GM19467 (cell line): ENCODE measurements around the gene TRUB2.
"Not testable (repeated sequence)": the region's sequence is repeated elsewhere in the genome, so short reads cannot be mapped to it uniquely, and the experiment has no call there.

Source experiments
- ATAC-seq: cut with Tn5 transposase; IDR thresholded peaks from one replicate; pipeline ENCODE4 v1.9.1; 2021; ENCODE audit warnings: mild to moderate bottlenecking, moderate library complexity; ENCODE audit not compliant: unreplicated experiment

Gene TRUB2

GRCh38 chr9:128298535-128299482, 23.4 kb downstream of the TRUB2 start:
- ATAC-seq, result no peak

GRCh38 chr9:128297221-128297773, 24.9 kb downstream of the TRUB2 start:
- ATAC-seq, result no peak

- no peak for ATAC-seq
Observed at GRCh38 chr9:128296340-128297220, 25.7 kb downstream of the TRUB2 start.

DNA sequence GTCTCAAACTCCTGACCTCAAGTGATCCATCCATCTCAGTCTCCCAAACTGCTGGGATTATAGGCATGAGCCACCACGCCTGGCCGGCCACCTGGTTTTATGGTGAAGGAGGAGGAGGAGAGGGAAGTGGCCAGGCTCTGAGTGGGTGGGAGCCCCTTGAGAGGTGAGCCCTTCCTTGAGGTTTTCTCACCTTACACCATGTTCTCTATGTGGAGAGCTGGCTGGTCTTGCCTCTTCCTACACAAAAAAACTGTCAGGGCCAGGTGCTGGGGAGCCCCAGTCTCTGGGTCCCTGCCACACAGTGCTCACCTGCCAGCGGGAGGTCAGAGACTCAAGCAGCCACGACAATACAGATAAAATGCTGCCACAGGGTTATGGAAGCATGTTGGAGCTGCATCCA, 28.1 kb downstream of the TRUB2 start:
- ATAC-seq, result no peak

DNA sequence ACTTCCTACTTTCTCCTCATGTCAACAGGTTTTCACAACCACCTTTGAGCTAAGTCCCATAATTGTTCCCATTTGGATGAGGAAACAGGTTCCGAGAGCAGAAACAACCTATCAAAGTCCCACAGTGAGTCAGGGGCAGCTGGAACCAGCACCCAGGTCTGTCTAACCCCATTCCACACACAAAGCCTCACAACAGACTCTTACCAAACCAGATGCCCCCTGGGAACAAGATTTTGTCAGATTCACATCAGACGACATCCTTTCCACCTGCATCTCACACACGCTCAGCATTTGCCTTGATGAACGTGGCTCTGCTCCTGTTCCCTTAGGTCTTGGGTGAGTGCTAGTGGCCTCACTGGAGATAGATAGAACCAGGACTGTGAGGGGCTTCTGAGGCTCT, 29.2 kb downstream of the TRUB2 start:
- no peak for ATAC-seq

DNA sequence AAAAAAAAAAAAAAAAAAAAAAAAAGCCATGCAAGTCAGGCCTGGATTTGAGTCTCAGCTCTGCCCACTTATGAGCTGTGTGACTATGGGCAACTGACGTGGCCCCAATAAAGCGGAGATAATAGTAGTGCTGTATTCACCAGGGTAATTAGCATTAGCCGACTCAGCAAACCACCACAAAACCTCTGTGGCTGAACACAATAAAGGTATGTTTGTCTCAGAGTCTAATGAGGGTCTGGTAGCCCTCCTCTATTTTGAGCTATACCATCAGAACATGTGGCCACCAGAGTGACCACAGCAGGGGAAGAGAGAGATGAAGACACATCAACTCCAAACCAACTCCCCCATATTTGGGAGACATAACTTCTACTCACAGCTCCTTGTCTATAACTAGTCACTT, 30.2 kb downstream of the TRUB2 start:
- no peak for ATAC-seq

DNA sequence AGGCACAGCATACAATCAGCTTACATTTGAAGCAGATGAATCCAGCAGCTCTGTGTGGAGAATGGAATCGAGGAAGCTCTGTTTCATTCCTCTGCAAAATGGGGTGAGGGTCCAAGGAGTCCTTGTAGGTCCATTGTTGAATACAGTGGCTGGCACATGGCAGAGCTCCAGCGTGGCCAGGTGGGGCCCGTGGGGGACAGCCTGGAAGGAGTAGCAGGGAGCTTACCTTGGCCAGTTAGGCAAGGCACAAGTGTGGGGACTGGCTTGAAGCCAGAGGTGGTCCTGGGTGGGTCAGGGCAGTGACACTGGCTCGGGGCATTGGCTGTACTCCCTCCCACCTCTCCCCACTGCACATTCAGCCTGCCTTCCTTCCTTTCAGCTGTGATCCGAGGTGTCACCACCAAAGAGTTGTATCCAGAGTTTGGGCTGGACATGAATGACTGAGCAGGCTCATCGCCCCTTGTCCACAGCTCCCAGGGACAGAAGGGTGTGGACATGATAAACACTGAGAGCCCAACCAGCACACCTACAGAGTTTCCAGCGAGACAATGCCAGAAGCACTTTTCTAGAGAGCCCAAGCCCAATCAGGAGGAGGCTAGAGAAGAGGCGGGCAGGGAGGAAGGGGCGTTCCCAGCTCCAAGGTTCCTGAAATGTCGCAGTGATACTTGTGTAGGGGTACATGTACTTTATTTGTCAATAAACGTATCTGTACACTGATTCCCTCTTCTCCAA, 33.8 kb downstream of the TRUB2 start:
- ATAC-seq, result no peak

- ATAC-seq, result no peak
Observed at GRCh38 chr9:128286440-128286839, 35.8 kb downstream of the TRUB2 start.

DNA sequence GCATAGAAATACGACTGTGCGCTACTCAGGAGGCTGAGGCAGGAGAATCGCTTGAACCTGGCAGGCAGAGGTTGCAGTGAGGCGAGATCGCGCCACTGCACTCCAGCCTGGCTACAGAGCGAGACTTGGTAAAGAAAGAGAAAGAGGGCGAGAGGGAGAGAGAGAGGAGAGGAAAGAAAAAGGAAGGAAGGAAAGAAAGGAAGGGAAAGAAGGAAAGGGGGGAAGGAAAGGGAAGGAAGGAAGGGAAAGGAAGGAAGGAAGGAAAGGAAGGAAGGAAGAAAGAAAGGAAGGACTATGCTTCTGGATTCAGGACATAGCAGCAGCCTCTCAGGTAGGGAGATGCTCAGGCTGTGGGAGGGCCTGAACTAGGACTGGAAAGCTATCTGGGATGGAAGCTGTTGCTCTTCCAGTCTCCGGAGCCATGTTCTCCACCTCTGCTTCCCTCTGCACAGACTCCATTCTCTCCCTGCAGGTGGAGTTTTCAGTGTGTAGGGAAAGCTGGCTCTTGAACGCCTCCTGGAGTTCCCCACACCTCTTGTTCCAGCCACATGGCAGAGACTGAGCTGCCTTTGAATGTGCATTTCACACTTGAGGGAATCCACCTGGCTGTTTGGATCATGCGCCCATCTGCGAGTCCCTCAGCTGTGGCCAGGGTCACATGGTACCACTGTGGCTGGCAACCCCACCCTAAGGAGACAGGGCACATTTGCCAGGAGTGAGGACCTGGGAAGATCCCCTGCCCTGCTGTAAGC, 37.0 kb downstream of the TRUB2 start:
- no peak for ATAC-seq

DNA sequence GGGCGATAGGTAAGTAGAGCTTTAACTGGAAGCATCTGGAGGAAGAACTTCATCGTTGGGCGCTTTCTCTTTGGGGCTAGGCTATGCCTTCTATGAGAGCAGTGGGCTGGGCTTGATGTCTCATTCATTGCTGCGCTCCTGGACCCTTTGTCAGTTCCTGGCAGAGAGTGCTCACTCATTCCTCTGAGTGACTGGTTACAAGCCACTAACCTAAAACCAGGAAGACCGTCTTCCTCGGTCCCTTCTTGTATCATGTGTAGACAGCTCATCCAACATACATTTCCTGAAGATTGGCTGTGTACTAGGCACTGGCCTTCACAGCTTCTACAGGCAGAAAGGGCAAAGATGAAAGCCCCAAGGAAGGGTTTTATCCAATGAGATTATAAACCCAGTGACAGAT, 39.7 kb downstream of the TRUB2 start:
- ATAC-seq, result no peak

GRCh38 chr9:128280084-128280622, 42.1 kb downstream of the TRUB2 start:
- no peak for ATAC-seq

- not testable (repeated sequence) for ATAC-seq
Observed at GRCh38 chr9:128279088-128280073, 42.9 kb downstream of the TRUB2 start.

GRCh38 chr9:128276574-128277270, 45.5 kb downstream of the TRUB2 start:
- ATAC-seq, result no peak

DNA sequence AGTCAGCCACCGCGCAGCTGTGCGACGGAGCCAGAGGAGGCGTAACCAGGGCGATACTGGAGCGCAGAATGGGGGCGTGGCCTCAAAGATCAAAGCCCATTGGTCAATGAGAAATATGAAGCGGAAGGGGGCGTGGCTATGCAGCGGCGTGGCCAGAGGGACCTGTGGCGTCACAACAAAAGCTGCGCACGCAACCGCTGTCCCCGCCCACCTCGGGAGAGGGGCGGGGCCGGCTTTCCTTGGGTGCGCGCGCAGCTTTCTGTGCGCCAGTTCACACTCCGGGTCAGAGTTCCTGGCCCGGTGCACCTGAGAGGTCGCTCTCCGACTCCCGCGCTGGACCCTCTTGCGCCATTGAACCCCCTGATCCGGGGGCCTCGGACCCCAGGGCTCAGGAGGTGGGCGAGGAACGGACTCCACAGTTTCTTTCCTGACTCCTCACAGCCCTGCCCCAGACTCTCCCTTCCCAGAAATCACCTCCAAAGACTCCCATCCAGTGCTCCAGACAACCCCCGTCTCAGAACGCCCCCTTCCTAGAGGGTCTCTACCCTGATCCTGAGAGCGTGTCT, 46.2 kb downstream of the TRUB2 start, which contains the start of gene SWI5:
Gene SWI5, plus strand, starts transcription at position 269 of the 566 bp plus-strand sequence.
- ATAC-seq, result peak; percentile 85

DNA sequence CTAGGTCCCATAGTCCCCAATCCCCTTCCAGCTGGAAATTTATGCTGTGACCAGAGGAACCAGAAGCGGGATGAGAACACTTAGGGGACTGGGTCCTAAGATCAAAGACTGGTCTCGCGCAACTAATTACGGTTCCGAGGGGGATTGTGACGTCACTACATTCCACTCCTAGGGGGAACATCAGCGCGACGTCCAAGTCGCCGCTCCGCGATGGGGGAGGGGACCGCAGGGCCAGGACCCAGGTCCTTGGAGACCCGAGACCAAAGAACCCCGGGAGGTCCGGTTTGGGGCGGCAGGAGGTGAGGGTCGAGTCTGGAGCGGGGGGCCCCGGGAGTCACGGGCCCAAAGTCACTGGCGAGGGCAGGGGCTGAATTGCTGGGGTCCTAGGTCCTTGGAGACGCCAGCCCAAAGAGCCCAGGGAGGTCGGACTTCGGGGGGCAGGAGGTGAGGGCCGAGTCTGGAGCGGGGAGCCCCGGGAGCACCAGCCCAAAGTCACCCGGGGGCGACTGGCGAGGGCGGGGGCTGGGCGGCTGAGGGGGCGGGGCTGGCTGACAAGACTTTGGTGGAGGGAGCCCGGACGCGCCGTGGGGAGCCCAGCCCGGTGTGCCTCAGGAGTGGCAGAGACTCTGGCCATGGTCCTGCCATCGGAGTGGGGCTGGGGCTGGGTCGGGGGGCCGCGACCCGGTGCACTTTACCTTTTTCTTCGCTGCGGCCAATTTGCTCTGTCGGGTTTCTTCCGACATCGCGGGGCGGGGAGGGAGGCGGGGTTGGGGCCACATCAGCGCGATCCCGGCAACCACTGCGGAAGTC, 46.8 kb downstream of the TRUB2 start, which contains the start of gene GOLGA2:
Gene GOLGA2, minus strand, starts transcription at position 810 of the 810 bp plus-strand sequence. Its CDS starts 31 bp downstream, at position 779.
- ATAC-seq, result peak; percentile 36

DNA sequence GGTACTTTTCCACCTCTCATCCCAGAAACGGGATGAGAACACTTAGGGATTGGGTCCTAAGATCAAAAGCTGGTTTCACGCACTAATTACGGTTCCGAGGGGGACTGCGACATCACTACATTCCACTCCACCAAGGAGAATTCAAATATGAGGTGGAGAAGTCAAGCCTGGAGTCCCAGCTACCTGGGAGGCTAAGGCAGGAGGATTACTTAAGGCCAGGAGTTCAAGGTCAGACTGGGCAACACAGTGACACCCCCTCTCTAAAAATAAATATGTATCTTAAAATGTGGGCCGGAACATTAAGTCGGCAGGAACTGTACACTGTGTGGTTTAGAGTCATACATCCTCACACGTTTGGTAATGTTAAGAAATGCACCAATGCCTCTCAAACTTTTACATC, 48.0 kb downstream of the TRUB2 start:
- ATAC-seq, result no peak

DNA sequence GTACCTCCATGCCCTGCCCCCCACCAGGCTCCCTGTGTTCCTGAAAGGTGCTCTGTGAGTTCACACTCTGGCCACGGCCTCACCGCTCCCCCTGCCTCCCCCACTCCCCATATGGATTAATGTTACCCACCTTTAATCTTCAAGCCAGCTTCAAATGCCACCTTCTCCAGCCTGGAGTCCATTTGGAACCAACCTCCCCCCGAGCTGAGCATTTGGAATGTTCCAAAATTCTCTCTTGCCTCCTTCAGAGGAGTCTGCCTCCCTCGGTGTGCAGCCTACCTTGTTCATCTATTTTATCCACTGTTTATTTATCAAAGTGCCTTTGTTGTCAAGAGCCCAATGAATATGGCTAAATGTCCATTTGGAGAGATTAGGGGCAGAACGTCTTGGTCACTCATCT, 50.7 kb downstream of the TRUB2 start:
- ATAC-seq, result no peak
